GM23248 (cell line): ENCODE results near the gene COL18A1.

Experiments used
- EZH2 ChIP-seq: fragments of 200-600 bp; sonication (generic); IDR thresholded peaks from 2 replicates; pipeline ENCODE4 v1.6.1; 2018; ENCODE audit warnings: antibody characterized with exemption, mild to moderate bottlenecking; ENCODE audit not compliant: insufficient read depth, poor library complexity, severe bottlenecking
- EZH2phosphoT487 ChIP-seq: fragments of 200-600 bp; sonication (generic); IDR thresholded peaks from 2 replicates; pipeline ENCODE4 v1.6.1; 2018; ENCODE audit warnings: antibody characterized with exemption, moderate library complexity, mild to moderate bottlenecking, low read depth; ENCODE audit not compliant: insufficient read depth

GRCh38 chr21:45543710-45544448 is 138.9 kb downstream of the COL18A1 start:
- TF ChIP-seq EZH2 (no peak), EZH2phosphoT487 (no peak)
